ENCODE measurements around the gene GABRR1.

GABRR1 gene

DNA sequence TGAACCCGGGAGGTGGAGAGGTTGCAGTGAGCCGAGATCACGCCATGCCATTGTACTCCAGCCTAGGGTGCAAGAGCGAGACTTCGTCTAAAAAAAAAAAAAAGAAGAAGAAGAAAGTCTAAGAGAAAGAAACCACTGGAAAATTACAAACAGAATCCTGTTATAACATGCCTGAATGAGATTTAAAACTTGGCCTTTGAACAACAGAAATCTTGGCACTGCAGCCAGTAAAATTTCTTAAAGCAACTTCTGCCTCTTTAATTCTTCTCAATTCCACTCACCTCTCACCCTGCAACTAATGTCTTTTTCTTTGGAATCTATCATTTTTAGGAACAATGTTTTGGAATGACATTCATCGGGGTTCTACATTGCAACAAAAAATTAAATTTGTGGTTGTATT lies 45.0 kb downstream of the GABRR1 start:
- no peak for TF ChIP-seq CTCF (IDR thresholded peaks at IDR 0.05; ENCODE audit: extremely low read depth, missing control alignments)
- no peak for DNase-seq (ENCODE audit: low spot score)

GRCh38 chr6:89162047-89162371 lies 55.1 kb downstream of the GABRR1 start:
- no peak for DNase-seq (ENCODE audit: low spot score)
- TF ChIP-seq CTCF (IDR thresholded peaks at IDR 0.05; ENCODE audit: extremely low read depth, missing control alignments) = no peak

GRCh38 chr6:89161326-89162046 lies 55.7 kb downstream of the GABRR1 start:
- no peak for TF ChIP-seq CTCF (IDR thresholded peaks at IDR 0.05; ENCODE audit: extremely low read depth, missing control alignments)
- no peak for DNase-seq (ENCODE audit: low spot score)

GRCh38 chr6:89160331-89161092 lies 56.6 kb downstream of the GABRR1 start:
- no peak for DNase-seq (ENCODE audit: low spot score)
- no peak for TF ChIP-seq CTCF (IDR thresholded peaks at IDR 0.05; ENCODE audit: extremely low read depth, missing control alignments)

DNA sequence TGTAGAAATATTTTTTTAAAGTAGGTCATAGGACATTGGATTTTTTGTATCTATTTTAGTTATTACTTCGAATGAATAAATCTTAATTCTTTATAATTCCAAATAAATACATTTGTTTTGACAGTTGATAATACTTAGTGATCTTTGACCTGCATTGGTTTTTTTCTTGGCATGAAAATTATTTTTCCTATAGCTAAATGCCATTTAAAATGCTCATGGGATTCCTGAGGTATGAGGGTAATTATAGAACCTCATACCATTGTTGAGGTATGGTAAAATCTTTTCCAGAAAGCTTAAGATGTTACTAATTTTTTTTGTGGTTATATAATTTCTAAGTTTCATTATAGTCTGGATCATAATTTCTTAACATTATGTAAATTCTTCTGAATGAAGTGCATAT lies 63.0 kb downstream of the GABRR1 start:
- no peak for DNase-seq (ENCODE audit: low spot score)
- TF ChIP-seq CTCF (IDR thresholded peaks at IDR 0.05; ENCODE audit: extremely low read depth, missing control alignments) = no peak

DNA sequence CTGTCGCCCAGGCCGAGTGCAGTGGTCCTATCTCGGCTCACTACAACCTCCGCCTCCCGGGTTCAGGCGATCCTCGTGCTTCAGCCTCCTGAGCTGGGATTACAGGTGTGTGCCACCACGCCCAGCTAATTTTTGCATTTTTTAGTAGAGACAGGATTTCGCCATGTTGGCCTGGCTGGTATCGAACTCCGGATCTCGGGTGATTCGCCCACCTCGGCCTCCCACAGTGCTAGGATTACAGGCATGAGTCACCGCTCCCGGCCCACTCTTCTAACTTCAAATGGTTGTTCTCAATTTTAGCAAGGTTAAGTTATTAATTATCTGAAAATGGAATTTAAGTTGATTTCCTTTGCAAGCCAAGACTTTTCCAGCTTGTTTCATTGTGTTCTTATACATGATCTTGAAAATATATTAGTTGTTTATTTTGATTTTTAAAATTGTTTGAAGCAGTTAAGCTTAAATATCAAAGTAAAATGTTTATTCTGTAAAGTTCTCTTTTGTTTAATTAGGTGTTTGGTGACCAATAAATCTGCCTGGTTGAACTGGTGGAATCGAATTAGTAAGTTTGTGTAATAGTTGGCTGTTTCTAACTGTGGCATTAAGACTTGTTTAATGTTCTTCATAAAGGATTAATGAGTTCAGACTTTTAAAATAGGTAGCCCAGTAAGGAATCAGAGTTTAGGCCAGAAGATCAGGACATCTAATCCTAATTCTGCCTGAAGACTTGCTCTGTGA lies 69.0 kb downstream of the GABRR1 start:
- TF ChIP-seq CTCF (IDR thresholded peaks at IDR 0.05; ENCODE audit: extremely low read depth, missing control alignments) = no peak
- DNase-seq (ENCODE audit: low spot score) = no peak

Measured in GM20000 (cell line).